ENCODE data around the gene ING2. TPM values are rescaled to one million over a fixed set of nuclear protein-coding genes. Genes with fewer than 3 reads are reported as not detected.

ING2 gene
- polyA plus RNA-seq, 1 donor from 2014 or later, result 27.2 TPM

GRCh38 chr4:183506389-183506735, 1.5 kb downstream of the ING2 start:
- peak overlapping the region; percentile 93 for H3K4me2 ChIP-seq (ENCODE audit: low read length)
- peak overlapping the region; percentile 30 for H2AFZ ChIP-seq (ENCODE audit: low read depth, low read length)
- peaks cover 36% of the 10 kb centered on the region for H3K79me2 ChIP-seq (replicated peaks; ENCODE audit: insufficient read depth, low read length)

GRCh38 chr4:183507925-183508696, 3.3 kb downstream of the ING2 start:
- Histone ChIP-seq H3F3A (ENCODE audit: insufficient read depth, low read length, poor library complexity, severe bottlenecking) (peaks cover 5% of the 10 kb centered on the region), H3K36me3 (ENCODE audit: insufficient read depth, low read length) (peaks cover 15% of the 10 kb centered on the region), H3K4me2 (ENCODE audit: low read length) (no peak overlapping the region), H3K27me3 (ENCODE audit: insufficient read depth, low read depth, low read length) (no peaks in the 10 kb centered on the region), H3K79me2 (replicated peaks; ENCODE audit: insufficient read depth, low read length) (peaks cover 25% of the 10 kb centered on the region), H4K20me1 (ENCODE audit: insufficient read depth) (no peaks in the 10 kb centered on the region), H3K9me2 (ENCODE audit: insufficient read depth, low read length) (no peaks in the 10 kb centered on the region), H3K27ac (ENCODE audit: low read length) (no peak overlapping the region), H3K4me3 (ENCODE audit: low read length) (no peak overlapping the region), H3K9ac (ENCODE audit: low read length) (no peak overlapping the region), H2AFZ (ENCODE audit: low read depth, low read length) (no peak overlapping the region), H3K9me3 (ENCODE audit: low read length) (no peaks in the 10 kb centered on the region)
- TF ChIP-seq CTCF (IDR thresholded peaks at IDR 0.05; ENCODE audit: poor library complexity, severe bottlenecking) (no peak), TAF1 (IDR thresholded peaks at IDR 0.05; ENCODE audit: low read depth) (no peak), REST (IDR thresholded peaks at IDR 0.05; ENCODE audit: borderline replicate concordance) (no peak), EP300 (conservative IDR thresholded peaks at IDR 0.05; ENCODE audit: poor library complexity, severe bottlenecking) (no peak), RAD21 (conservative IDR thresholded peaks at IDR 0.05) (no peak), MXI1 (conservative IDR thresholded peaks at IDR 0.05; ENCODE audit: poor library complexity, severe bottlenecking) (no peak)

More at GRCh38 chr4:183506389-183506735, 1.5 kb downstream of the ING2 start:
- H3K9ac ChIP-seq (ENCODE audit: low read length), result peak overlapping the region; percentile 87
- no peak for TF ChIP-seq EP300 (conservative IDR thresholded peaks at IDR 0.05; ENCODE audit: poor library complexity, severe bottlenecking)
- no peak for TF ChIP-seq TAF1 (IDR thresholded peaks at IDR 0.05; ENCODE audit: low read depth)
- TF ChIP-seq MXI1 (conservative IDR thresholded peaks at IDR 0.05; ENCODE audit: poor library complexity, severe bottlenecking), result no peak
- TF ChIP-seq CTCF (IDR thresholded peaks at IDR 0.05; ENCODE audit: poor library complexity, severe bottlenecking), result no peak
- TF ChIP-seq POLR2AphosphoS5 (IDR thresholded peaks at IDR 0.05), result no peak
- TF ChIP-seq SMC3 (conservative IDR thresholded peaks at IDR 0.05; ENCODE audit: poor library complexity), result peak; percentile 9
- peak; percentile 32 for TF ChIP-seq RAD21 (conservative IDR thresholded peaks at IDR 0.05)
- H3K27me3 ChIP-seq (ENCODE audit: insufficient read depth, low read depth, low read length), result no peaks in the 10 kb centered on the region
- no peaks in the 10 kb centered on the region for H3K9me2 ChIP-seq (ENCODE audit: insufficient read depth, low read length)
- H3K36me3 ChIP-seq (ENCODE audit: insufficient read depth, low read length), result peaks cover 13% of the 10 kb centered on the region
- H4K20me1 ChIP-seq (ENCODE audit: insufficient read depth), result no peaks in the 10 kb centered on the region
- H3K9me3 ChIP-seq (ENCODE audit: low read length), result no peaks in the 10 kb centered on the region
- peaks cover 5% of the 10 kb centered on the region for H3F3A ChIP-seq (ENCODE audit: insufficient read depth, low read length, poor library complexity, severe bottlenecking)
- peak overlapping the region; percentile 93 for H3K27ac ChIP-seq (ENCODE audit: low read length)
- H3K4me3 ChIP-seq (ENCODE audit: low read length), result peak overlapping the region; percentile 100
